GM18508 (cell line): ENCODE data around the gene NTRK2.

Experiments used
- ATAC-seq: cut with Tn5 transposase; IDR thresholded peaks from one replicate; pipeline ENCODE4 v1.9.1; 2021; ENCODE audit warnings: moderate number of reproducible peaks; ENCODE audit not compliant: insufficient read depth, unreplicated experiment

The NTRK2 gene

DNA sequence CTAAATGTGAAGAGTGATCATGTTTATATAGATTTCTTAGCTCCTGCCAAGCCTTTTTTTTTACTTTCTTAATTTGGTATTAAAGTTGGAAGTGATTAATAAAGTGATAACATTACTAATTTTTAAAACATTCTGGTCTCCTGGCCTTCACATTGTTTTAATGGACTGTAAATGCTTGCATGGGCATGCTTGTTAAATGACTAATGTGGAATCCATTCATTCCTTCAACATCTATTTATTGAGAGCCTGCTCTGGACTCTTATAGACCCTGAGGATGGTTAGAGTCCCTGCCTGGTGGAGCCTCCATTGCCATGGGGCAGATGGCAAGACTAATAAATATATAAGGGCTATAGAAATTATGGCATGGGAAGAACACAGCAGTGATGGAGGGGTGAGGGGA, 103.5 kb downstream of the NTRK2 start:
- ATAC-seq = no peak

DNA sequence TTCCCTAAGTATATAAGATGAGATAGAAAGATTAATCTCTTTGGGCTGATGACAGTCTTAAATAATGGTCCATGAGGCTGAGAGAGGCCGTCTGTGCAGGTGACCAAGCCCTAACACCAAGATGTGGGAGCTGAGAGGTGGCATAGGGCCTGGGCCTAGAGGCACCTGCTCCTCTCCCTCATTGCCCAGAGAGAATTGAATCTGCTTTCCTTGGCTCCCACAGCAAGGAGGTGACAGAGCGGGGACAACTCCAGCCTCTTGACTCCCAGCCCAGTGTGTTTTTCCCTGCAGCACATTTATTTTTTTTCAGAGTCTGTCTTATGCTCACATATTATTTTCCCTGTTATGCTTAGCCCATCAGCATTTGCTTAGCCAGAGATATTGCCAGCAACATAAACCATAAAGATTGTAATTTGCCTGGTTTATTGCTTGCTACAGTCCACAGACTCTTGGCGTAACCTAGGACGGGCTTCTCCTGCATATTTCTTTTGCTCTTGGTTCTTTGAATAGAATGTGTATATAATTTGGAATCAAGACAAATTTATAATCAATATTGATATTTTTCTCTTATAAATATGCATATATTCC, 105.6 kb downstream of the NTRK2 start:
- no peak for ATAC-seq

DNA sequence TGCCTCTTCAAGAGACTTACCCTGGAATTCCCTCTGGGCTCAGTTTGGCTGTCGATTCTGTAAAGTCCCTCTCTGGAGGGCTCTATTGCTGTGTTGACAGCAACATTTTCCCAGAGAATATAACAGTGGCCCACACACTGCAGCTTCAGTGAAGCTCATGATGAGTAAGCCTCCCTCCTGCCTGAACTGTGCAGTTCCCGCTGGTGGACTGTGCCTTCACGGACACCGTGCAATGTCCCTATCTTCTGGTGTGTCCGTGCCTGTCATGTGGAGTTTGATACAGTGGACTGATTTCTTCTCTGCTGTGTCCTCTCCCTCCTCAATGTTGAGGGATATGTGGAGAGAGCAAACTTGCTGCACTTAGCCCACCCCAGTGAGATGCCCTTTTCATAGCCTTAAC, 109.0 kb downstream of the NTRK2 start:
- no peak for ATAC-seq

DNA sequence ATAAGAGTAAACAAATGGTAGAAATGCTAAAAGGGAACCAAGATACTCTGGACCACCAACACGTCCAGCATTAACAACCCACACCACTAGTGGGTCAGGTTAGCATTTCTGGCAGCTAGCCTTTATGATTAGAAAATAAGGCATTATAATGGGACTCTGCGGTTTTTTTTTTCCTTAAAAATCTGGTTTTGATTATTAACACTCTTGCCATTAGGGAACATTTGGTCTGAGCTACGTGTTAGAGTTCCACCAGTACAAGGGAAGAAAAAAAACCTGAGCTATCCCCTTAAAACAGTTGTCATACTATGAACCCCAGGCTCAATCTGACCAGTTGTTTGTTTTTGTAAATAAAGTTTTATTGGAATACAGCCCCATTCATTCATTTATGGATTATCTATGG, 110.4 kb downstream of the NTRK2 start:
- no peak for ATAC-seq

DNA sequence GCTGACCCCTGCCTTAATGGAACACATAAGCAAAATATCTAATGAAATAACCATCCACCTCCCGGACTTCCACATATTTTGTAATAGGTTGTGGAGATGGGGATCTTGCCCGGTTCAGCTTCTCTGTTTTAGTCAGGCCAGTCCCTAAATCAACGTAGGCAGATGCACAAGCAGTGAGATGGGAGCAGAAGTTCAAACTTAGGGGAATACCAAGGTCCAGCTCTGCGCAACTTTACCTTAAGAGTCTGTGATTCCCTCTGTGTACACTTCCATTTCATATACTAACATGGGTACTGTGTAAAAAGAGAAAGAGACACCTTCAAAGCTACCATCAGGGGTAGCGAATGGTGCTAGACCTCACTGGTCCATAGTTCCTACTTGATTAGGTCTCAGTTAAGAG, 110.9 kb downstream of the NTRK2 start:
- ATAC-seq = no peak

DNA sequence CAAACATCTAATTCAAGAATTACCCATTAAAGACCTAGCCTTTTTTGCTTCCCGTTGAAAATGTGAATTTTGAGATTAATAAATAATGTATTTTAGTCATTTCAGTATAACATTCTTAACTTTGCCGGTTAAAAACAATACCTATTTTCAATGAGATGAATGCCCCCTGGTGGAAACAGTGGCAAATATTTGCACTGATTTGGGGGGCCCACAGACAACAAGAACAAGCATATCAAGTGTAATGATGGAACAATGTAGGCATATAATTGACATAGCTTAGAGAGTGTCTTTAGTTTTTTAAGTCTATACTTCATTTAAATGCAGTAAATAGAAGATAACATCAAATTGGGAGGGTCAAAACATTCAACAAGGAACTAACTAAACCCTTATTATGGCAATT, 111.9 kb downstream of the NTRK2 start:
- ATAC-seq = no peak

DNA sequence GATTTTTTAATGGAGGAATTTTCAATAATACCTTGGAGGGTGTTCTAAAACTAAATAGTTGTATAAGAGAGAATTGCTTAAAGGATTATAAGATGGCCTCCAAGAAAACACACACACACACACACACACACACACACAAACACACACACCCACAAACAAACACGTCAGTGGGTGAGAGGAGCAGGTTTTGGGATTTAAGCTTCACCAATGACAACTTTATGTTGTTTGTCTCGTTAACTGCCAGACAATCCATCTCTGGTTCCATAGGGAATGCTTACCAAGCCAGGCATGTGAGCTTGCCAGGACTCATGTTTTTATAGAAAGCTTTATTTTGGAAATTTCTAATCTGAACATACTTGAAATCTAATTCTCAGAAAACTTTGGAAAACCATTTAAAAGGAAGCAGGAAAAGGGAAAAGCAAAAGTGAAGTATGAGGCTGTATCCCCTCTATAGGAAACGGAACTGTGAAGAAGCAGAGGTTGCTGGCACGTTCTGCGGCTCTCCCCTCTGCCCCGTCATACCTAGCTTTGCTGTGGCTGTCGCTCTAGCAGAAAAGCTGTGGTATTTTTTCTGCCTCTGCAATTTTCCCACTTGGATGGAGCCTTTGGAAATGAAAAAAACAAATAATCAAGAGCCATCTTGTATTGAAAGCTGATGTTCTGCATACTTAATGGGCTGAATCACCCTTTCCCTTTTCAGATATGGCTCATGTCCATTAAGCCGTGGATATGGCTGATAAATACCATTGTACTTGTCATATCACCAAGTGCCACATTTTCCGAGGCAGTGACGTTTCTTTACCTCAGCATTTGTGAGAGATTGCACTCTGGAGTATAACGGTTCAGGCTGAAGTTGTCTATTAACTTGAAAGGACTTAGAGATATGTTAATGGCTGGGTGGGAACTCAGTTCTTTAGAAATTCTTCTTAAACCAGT, 112.7 kb downstream of the NTRK2 start:
- no peak for ATAC-seq

DNA sequence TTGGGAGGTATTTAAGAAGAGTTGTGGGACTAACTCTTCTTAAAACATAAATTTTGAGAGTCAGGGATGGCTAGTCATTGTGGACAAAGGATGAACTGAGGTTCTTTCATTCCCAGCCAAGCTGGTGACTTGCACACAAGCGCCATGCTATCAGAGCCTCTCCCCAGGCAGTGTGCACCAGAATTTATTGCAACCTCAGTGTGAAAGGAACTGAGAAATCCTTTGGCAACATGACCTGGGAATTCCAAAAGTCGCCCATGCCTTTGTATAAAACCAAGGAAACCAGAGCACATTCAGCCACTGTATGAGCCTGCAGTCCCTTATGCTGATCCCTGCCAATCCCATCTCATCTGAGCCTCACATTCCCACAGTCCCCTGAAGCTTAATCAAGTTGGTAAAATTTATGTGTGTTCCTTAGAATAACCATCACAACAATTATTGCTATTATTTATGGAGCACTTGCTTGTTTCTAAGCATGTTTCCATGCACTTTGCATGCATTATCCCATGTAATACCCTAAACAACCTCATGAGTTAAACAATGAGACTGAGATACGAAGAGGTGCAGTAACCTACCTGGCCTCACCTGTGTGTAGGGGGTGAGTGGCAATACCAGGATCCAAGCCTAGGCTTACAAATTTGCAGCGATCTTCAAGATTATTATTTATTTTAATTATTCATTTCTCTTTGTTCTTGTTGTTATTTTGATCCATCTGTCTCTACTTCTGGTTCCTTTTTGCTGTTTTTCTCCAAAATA, 116.4 kb downstream of the NTRK2 start:
- ATAC-seq = no peak

DNA sequence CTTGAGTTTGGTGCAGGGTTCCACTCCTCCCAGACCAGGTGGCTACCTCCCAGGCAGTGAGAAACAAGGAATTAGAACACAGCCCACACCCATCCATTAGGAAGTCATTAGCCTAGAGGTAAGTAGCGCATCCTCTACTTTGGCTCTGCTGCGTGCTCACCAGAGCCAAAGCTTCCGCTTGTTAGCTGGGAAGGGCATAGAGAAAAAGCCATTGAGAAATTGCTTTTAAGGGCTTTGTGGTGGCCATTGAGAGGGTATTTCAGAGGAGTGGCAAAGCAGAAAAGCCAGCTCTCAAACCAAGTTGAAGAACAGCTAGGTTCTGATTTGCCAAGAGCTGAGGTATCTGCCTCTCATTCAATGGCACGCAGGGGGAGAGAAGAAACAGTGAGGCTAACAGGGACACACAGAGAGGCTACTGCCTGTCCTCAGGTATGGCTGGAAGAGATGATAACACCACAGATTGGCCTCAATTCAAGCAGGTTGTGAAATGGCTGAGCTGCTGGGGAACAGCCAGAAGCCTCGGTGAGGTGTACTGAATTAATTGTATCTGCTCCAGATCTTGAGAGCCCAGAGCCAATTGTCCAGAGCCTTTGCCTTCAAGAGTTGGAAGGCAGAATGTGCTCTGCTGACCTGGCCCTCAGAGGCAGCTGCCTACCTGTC, 119.4 kb downstream of the NTRK2 start:
- ATAC-seq = no peak

DNA sequence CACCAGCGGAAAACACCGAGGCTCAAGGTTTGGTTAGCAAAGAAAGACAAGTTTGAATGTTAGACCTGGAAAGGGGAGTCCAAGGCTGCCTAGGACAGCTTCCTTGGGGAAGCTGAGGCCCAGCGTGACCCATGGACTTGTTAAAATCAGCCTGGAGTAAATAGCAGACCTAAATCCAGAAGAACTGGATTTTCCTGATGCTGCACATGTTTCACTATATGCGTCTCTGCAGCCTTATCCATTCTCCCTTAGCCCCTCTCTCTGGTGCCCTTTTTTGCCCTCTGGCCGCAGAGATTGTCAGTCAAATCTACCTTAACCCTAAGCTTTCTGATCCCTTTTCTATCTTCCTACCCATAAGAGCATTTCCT, 119.9 kb downstream of the NTRK2 start:
- ATAC-seq = no peak

DNA sequence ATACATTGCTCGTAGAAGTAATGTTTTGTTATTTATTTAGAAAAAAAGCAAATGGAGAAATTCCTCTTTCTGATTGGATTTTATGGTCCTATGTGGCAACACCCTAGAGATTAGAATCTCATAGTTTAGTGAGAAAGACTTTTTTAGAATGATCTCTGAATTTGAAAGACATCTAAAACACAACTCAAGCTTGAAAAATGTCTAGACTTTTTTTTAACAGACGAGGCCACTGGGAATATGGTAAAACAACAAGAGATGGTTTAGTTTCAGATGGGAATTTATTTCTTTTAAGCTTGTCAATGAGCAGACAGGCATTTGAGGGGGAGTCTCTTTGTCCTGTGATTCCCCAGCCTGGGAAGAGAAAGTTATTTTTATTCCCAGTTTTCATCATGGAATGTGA, 122.1 kb downstream of the NTRK2 start:
- no peak for ATAC-seq

DNA sequence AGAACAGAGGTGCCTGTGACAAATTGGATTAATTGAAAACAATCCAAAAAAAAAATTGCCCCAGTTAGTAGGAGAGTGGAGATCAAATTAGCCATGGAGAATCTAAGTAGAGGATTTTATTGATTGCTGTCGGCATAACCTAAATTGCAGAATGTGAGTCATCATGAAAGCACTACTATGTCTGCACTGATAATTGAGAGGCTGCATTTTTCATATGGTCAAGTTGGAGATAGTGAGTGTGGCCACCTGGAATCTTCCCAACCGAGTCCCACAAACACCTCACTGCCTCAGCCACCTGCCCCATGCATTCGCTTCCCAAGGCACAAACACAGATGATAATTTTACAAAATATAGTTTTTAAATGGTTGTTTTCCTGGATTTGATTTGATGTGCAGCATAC, 123.7 kb downstream of the NTRK2 start:
- no peak for ATAC-seq

DNA sequence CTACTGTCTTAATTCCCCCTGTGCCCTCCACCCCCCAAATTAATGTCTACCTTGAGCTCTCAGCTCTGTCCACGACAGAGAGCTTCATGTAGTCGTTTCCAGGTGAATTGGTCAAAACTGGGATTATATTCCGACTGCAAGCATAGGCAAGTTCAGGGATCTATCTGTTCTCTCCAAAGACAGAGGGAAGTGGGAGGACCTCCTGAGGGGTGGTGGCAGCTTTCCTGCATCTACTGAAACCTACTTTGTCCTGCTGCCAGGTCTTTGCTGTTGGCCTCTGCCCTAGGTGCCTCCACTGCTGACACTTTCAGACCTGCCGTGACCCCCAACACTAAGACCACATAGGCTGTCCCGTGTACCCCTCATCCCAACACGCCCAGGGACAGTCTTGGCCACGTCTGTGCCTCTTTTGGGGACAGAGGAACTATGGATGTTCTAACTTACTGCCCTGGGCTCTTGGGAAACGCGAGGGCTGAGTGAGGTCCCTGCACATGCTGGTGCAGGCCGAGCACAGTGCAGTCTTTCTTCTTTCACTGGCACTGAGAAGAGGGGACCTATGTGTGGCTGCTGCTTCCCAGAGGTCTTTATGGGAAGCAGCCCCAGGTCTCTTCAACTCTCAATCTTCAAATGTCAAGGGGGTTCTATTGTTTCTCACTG, 125.6 kb downstream of the NTRK2 start:
- ATAC-seq = no peak

DNA sequence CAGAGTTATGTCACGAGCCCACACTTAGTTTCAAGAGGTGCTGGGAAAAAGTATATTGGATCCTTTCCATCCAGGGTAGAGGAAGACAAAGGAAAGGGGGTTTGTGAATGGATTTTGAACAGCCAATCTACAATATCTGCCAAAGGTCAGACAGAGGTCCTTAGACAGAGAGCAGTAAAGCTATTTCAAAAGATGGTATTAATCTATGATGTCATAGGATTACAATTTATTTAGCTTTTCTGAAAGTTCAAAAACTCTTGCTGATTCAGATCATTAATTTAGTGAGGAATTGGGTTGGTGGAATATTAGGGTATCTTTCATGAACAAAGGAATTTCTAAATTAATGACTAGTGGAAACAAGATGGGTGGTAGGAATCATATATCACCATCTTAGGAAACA, 126.9 kb downstream of the NTRK2 start:
- no peak for ATAC-seq

DNA sequence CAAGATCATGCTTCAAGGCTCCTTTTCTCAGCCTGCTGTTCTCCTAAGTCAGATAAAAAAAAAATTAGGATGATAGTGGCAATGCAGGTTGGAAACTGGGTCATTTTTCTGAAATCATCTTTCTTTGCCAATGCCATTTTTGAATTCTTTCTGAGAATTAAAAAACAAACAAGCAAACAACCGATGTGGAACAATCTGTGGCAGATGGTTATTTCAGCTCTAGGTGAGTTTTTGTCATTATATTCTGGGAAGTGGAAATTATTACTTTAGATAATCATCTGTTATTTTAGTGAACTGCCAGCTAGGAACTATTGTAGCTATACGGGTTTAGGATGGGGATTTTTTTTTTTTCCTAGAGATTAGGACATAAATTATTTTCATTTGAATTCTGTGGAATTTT, 129.7 kb downstream of the NTRK2 start:
- ATAC-seq = no peak

DNA sequence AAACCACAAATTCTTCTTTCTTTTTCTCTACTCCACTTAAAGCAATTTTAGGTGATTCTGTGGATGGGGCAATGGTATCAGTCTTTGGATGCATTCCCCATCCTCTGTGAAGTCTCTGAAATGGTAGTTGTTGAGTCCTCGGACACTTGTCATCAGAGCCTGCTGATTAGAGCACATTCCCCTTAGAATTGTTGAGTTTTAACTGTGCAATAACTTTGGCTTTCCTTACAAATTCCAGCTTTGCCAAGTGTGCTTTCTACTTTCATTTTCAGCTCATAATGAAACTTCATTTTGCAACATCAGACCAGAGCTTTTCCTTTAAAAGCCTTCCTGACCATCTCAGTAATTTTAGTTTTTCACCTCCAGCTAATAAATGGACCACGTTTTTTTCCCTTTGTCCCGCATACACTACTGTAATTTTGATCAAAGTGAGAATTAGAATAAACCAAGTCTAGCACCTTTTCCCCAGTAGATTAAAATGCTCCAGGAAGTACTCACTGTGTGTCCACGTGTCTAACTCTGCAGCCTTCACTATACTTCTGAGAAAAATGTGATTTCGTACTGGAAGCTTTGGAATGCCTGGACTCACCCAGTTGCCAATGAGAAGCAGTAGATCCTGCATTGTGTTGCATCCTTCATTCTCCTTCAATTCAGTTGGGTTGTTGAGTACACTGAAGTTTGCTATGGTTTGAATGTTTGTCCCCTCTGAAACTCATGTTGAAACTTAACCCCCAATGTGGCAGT, 135.6 kb downstream of the NTRK2 start:
- ATAC-seq = no peak

DNA sequence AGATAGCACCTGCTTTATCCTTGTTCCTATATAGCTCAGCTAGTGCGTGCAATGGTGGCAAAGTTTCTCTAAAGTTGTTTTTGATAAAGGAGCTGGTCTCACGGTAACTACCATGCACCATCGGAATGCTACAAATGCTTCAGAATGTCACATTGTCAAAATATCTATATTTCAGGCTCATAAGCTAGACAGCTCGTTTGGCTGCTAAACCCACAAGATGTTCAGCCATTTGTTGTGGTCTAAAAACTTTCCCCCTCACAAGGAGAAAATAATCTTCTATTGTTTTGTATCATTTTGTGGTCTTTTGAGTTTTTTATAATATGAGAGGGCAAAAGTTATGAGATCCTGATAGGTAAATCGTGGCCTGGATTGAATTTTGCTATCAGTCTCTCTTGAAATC, 137.9 kb downstream of the NTRK2 start:
- no peak for ATAC-seq

DNA sequence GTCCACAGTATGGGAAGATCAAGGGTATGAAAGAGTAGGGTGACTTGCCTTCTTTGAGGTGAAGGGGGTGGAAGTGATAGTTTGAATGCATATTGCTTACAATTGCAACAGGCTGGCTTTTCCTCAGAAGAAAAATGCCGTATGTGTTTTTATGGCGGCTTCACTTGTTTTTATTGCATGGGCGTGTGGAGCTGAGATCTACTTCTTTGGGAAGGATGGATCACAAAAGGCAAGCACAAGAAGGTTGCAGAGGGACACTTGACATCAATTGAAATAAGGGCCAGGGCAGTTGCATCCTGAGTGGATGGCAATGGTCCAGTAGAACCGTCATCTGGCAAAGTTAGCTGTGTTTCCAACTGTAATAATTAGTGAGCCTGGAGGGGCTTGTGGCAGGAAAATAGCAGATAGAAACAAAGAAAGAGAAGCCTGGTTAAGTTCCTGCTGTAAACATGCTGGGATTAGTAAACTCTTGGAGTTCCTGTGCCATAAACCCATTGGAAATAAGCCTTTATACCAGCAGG, 138.4 kb downstream of the NTRK2 start:
- no peak for ATAC-seq

DNA sequence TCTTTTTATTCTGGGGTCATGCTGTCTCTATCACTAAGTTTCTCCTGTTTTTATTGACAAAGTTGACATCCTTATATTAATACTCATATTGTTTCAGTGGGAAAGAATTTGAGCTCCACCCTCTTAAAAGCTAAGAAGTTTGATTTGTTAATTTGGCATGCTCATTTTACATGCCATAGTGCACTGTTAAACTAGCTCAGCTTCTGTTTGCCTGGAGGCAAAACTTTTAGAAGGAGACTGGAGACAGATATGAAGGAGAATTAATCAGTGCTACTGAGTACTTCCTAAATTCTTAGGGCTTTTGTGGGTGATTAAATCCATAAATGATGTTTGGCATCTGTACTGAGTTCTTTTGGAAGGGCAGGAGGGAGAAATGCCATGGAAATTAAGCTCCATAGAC, 138.9 kb downstream of the NTRK2 start:
- ATAC-seq = no peak
